HG02970 (cell line): ENCODE results near the gene ACOT7.

Experiments used
- ATAC-seq: cut with Tn5 transposase; IDR thresholded peaks from one replicate; pipeline ENCODE4 v1.9.1; 2021; ENCODE audit warnings: mild to moderate bottlenecking, moderate library complexity, moderate number of reproducible peaks; ENCODE audit not compliant: unreplicated experiment, low FRiP score

The ACOT7 gene

DNA sequence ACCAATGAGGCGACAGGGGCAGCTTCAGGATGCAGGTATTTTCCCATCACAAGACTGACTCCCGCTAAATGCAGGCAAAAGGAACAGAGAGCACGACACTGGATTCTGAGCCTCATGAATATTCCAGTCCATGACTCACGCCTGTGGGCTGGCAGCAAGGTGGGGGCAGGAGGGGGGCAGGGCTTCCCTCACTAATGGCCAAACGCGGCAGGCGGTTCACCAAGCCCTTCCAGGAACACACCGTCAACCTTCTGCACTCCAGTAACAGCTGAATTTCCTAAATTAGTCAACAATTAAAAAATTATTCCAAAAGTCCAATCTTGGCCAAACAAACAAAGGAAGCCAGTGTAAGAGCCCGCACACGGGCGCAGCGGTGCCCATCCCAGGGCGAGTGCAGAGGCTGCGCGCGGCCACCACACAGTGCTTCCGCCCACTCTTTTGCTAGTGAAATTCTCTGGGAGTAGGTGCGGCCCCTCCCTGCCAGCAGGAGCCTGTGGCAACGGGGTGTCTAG is 120.1 kb downstream of the ACOT7 start:
- ATAC-seq = no peak

DNA sequence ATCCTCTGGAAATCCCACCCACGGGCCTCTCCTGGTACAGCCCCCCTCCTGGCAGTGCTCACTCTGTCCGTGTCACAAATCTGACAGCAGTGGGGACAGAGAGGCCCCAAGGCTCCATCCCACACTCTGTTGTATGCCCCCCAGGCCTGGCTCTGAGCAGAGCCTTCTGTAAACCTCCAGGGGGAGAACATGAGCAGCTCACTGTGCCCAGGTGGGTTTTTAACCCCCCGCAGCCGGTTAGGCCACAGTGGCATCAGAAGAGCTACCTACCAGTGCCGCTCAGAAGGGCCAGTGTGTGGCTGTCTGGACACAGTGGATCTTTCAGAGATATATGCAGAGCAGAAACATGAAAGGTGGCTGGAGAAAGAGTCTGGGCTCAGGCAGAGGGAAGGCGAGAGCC is 120.7 kb downstream of the ACOT7 start:
- no peak for ATAC-seq

DNA sequence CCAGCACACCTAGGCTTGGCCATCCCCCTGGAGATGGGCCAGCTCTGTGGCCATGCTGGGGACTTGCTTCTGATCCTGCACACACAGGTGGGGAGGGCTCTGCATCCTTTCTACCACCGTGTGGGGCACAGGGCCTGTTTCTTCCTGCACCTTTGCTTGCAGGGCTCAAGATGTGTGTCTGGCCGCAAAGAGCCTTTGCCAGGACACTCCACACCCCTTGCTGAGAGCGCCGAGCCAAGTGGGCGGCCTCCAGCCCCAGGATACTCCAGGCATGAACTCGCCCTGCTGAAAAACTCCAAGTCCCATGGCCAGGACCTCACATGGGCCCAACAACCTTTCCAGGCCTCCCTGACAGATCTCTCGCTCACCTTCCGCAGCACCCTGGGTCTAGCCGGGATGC is 121.1 kb downstream of the ACOT7 start:
- no peak for ATAC-seq

DNA sequence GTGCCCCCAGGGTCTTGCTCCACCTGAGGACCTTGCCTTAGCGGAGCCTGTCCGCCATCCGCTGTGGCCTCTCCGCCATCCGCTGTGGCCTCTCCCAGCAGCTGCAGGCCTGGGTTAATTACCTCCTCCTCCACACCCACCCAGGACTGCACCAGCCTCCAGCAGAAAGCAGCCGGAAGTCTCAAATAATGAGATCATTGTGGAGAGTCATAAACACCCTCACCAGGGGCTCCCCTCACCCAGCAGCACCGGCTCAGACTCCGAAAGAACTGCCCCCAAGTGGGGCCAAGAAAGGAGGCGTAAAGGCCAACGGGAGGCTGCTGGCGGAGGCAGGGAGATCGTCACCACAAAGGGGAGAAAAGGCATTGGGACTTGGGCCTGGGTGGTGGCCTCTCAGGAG is 122.0 kb downstream of the ACOT7 start:
- no peak for ATAC-seq

DNA sequence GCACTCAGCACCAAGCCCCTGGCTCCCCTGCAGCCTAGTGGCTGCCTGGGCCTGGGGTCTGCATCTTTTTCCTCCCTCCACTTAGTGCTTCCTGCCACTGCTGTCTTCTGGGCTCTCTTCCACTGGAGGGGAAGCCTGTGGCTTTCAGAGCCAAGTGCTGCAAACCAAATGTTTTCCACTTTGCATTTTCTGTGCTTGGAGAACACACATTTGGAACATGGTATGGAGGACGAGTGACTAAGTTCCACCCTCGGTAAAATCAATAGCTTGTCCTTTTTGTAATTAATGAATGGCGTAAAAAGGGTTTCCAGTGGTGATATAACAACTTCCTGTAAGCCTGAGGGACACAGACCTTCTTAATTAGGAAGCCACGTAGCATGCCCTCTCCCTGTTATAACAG is 122.6 kb downstream of the ACOT7 start:
- no peak for ATAC-seq

DNA sequence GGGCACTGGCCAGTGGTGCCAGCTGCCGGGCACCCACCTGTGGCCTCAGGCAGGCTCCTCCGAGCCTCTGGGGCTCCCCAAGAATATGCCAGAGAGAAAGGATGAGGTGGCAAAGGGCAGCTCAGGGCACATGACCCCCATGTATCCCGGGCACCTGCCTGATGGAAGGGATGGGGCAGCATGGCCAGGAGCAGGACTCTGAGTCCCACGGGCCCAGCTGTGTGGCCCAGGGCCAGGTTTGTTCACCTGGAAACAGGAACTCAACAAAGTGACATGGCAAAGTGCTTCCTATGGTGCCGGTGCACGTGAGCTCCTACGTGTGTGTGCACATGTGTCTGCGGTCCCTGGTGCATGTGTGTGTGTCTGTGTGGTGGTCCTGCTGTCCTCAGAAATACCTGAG is 123.2 kb downstream of the ACOT7 start:
- no peak for ATAC-seq

DNA sequence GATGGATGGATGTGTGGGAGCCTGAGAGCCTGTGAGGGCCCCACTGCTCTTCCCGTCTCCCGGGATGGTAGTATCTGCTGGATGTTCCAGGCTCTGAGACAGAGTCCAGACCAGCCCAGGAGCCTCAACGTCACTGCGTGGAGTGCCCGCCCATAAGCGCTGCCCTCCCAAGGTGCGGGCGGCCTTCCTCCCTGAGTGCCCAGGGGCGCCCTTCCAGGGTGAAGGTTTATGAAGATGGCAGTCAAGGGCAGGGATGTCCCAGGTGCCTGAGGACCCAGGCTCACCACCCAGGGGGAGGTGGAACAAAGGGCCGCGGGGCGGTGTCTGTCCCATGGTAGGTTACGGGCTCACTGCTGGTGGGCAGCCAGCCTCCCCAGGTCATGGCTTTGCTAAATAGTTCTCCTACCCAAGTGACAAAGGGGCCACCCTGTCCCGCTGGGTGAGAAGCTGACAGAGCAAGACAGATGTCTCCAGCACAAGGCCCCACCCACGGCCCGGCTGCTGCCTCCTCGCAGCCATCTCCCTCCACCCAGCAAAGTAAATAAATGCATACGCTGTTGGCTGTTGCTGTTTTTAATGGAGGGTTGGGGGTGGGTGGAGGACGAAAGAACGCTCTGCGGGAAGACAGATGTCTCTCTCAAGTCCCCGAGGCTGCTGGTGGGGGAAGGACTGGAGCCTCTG is 123.7 kb downstream of the ACOT7 start:
- no peak for ATAC-seq

DNA sequence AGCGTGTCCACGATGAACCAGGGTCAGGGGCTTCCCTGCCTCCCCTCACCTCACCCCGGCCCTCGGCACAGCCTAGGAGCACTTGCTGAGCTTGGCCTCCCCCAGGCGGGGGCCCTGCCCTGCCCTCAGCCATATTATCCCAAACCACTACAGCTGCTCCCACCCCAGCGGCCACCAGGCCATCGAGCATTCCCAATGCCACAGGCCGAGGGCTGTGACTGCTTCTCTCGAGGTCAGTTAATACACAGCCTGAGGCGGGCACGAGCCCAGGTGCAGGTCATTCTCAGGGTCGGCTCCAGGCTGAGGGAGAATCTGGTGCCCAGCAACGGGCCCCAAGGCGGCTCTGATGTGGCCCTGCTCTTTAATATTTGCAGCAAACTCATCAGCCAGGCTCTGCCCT is 124.3 kb downstream of the ACOT7 start:
- ATAC-seq = no peak

DNA sequence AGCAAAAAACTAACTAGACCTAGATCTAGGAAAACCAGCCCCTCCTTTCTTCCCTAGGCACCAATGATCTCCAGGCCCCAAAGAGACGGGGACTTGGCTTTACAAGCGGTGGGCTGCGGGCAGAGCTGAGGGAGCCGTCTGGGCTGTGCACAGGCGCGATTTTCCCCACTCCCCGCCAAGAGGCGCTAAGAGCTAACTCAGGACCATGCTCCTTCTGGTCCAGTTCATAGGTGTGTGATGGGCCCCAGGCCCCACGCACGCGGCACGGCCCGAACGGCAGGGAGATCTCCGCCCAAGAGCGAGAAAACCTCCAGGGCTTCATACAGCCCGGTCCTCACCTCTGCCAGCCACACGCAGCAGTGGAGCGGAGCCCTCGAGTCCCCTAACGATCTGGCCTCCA is 125.2 kb downstream of the ACOT7 start:
- ATAC-seq = no peak

DNA sequence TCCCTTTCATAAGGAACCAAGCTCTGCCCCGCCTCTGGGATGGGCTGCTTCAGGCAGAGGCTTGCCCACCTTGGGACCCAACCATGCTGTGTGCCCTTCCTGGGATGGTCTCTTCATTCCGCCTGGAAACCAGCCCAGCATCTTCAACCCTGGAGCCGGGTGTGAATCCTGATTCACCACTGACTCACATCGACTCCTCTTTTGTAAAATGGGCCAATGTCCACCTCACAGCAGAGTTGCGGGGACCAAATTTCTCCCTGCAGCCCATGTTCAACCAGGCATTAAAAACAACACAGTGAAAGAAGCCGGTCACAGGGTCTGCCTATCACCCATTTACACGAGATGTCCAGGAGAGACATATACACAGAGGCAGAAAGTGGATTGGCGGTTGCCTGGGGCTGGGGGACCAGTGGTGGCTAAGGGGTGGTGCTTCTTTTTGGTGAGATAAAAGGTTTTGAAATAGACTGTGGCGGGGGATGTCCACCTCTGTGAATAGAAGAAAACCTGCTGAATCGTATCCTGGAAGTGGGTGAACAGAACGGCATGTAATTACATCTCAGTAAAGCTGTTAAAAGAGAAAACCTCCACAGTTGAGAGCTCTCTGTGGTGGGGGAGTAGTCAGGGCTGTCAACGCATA is 125.8 kb downstream of the ACOT7 start:
- ATAC-seq = no peak

DNA sequence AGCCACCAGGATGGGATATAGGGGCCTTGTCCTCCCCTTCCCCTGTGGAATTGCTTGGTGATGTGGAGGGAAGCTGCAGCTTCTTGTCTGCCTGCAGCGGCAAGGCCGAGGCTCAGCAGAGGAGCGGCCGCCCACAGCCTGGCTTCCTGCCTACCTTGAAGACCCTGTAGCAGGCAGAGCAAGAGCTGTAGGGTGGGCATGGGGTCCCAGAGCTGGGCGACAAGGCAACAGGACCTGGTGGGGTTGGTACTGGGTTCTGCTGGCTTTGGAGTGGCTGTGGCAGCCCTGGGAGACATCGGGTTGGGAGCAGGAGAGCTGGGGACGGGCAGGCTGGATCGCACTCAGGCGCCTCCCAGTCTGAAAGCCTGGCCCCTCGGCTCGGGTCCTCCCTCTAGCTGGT is 126.9 kb downstream of the ACOT7 start:
- no peak for ATAC-seq

DNA sequence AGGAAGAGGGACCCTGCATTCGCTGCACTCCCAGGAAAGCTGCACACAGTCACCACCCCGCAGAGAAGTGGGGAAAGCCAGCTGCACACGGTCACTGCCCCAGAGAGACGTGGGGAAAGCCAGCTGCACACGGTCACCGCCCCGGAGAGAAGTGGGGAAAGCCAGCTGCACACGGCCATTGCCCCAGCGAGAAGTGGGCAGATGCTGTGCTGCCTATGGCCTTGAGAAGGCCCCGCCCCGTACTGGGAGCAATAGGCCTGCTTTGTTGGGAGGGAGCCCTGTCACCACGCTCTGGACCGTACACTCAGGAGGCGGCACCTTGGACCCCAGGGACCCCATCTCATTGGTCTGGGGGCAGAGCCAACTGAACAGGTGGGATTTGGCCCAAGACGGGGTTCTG is 128.4 kb downstream of the ACOT7 start:
- ATAC-seq = no peak

DNA sequence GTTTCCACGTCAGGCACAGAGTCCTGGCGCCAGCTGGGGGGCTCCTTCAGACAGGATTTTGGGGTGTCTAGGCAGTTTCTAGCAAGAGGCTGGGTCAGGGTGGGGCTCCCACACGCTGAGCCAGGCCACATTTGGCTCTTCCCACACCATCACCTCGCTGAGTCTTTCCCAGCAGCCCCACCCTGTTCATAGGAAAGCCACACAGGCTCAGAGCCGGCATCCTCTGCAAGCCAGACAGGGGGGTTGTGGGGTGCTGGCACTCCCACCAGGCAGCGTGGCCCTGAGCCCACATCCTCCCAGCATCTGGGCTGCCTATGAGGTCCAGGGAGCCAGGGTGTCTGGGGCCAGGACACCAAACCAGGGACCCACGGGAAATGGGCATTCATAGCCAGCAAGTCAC is 129.9 kb downstream of the ACOT7 start:
- no peak for ATAC-seq

DNA sequence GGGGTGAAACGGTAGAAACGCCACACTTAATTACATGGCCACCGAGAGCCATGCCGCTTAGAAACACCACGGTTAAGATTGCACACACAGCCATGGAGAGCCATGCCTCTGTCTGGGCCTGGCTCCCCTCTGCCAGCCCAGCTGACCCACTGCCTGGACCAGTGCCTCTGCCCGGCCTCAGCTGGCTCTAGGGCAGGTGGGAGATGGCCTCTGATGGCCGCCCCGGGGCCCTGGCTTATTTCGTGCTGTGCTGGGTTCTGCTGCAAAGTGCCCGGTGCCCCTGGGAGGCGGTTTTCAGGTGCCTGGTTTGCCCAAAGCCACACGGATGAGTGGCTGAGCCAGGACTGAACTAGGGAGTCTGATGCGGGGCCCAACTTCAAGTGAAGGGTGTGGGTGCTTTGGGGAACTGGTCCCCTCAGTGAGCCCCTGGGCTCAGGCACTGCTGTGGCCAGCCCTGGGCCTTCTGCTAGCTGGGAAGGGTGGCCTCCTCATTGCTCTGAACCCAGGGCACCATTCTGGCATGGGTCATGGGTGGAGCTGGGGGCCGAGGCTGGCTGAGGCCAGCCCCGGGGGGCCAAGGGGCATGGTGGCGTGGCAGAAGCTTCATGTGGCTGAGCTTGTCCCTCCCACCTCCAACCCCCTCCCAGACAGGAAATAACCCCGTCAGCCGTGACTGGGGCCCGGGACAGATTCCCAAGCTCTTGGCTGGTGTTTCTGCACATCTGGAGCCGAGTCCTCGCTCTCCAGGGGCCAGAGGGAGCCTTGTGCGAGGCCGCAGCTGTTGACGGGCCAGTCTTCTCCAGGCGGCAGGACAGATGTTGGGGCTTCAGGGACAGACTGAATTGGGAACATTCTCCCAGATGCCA is 130.8 kb downstream of the ACOT7 start:
- ATAC-seq = no peak

DNA sequence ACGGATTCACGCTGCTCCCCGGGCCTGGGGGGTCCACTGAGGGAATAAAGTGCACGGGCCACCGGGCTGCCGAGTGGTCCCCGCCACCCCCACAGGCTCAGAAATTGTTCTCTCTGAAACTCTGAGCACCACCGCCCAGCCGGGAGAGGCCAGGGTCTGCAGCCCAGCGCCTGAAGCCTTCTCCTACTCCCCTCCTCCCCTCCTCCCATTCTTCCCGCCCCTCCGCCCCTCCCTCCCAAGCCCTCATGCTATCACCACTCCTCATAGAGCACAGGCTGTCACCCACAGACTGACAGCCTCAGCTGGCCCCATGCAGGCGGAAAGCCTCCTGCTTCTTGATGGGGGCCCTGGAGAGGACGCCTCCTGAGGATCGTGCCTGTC is 132.0 kb downstream of the ACOT7 start:
- ATAC-seq = no peak

DNA sequence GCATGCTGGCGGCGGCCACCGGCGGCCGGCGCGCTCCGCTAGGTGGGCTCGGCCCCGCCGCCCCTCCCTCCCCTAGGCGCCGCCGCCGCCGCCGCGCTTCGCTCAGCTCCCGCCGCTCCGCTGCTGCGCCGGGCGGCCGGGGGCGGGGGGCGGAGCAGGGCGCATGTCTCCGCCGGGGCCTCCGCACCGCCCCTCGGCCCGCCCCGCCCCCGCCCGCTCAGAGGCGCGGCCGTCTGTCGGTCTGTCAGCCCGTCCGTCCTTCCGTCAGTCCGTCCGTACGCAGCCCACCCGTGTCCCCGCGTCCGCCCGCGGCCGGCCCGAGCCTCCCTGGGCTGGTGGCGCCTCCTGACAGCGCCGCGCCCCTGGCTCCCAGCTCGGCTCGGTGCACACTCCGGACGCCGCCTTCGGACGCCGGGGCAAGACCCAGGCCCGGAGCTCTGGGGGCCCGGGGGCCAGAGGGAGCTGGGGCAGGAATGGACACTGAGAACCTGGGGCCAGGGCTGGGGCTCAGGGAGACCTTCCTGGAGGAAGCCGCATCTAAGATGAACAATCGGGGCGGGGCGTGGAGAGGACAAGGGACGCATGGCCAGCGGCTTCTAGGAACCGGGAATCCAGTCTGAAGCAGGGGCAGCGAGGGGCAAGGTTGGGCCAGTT is 132.5 kb downstream of the ACOT7 start, which contains the start of gene GPR153:
Gene GPR153 (minus strand): TSS at position 138 of the 654 bp plus-strand sequence. CDS start 6,193 bp downstream, outside the sequence.
- ATAC-seq = no peak

DNA sequence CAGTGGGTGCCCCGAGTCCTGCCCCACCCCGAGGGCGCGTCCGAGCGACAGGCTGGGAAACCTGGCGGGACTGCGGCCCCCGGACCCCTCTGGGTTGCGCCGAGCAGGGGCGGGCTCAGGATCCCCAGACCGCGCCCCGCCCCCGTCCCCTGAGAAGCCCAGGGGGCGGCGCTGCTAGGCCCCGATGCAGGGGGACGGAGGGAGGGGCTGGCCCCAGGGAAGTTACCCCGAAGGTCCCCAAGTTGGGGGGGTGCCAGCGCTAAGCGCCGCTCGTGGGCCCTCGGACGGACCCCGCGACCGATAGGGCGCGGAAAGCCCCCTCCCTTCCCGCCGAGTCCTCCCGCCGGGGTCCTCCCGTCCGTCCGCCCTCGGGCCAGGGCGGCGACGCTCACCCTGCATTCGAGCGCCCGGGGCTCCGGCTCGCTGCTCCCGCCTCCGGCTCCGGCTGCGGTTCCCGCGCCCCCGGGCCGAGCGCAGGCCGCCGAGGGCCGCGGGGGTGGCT is 133.1 kb downstream of the ACOT7 start:
- no peak for ATAC-seq

DNA sequence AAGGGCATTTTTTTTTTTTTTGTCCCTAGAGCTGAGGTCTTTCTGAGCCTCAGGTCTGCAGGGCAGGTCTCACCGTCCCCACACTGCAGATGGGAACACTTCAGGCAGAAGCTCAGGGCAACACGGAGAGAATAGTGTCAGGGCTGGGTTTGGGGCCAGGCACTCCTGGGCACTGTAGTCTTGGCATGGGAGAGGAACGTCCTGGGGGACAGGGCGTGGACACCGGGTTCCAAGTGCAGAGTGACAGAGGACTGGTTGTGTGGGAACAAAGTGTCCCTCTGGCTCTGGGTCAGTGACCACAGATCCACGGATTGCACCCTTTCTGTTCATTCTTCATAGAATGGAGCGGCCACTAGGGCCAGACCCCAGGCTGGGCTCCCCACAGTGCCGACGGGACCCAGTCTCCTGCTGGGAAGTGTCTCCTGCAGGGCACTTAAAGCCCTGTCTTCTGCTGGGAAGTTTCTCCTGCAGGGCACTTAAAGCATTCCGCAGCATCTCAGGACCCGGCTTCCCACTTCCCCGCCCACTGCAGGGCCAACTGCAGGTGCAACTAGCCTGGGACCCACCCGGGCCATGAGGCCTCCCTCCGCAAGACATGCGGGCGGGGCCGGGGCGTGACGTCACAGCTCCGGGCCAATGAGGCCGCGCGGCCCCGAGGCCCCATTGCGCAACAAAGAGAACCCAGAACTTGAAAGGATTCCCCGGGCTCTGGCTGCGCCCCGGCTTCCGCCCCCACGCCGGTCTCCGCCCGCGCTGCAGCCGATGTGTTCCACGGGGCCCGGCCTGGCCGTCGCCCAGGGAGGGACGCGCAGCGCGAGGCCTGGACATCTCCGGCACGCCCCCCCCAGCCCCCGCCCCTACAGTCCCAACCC is 133.8 kb downstream of the ACOT7 start:
- ATAC-seq = no peak

DNA sequence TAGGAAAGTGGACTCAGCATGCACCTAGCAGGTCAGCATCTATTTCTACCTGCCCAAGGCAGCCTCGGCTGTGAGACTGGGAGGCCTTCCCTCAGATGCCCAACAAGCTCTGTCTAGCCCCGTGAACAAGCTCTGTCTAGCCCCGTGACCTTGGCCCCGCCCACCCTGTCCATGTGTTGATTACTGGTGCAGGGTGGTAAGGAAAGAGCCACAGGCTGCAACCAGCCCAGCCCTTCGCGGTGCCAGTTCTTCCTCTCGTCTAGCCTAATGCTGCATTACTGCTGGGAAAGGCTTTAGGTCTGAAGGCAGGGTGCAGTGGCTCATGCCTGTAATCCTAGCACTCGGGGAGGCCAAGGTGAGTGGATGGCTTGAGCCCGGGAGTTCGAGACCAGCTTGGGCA is 134.9 kb downstream of the ACOT7 start:
- ATAC-seq = no peak
